ENCODE measurements around the gene BMAL1. TPM values are rescaled to one million over a fixed set of nuclear protein-coding genes. Genes with fewer than 3 reads are reported as not detected.

Gene BMAL1
- total RNA-seq, 1 experiment from 2014 or later, result 8.3 TPM

DNA sequence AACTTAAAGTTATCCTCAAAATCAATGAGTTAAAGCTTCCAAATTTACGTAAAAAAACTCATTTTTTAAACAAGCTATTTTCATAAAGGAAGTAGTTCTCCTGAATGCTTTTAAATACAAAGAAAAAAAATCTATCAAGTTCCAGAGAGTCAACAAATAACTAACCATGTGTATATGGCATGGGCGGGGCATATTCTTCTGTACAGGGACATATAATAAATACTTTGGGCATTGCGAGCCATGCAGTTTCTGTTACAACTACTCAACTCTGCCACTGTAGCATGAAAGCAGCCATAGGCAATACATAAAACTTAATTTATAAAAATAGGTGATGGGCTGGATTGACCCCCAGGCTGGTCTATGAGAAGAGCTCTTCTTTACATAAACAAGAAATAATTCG lies 127.6 kb downstream of the BMAL1 start:
- DNase-seq (ENCODE audit: low spot score), result no peak
- H3K27ac Mint-ChIP-seq, result no peak overlapping the region
- peaks cover 27% of the 10 kb centered on the region for H3K36me3 Mint-ChIP-seq
- no peak overlapping the region for H3K4me3 Mint-ChIP-seq
- CTCF ChIA-PET, result no interaction called here
- TF ChIP-seq, protein P1, sequence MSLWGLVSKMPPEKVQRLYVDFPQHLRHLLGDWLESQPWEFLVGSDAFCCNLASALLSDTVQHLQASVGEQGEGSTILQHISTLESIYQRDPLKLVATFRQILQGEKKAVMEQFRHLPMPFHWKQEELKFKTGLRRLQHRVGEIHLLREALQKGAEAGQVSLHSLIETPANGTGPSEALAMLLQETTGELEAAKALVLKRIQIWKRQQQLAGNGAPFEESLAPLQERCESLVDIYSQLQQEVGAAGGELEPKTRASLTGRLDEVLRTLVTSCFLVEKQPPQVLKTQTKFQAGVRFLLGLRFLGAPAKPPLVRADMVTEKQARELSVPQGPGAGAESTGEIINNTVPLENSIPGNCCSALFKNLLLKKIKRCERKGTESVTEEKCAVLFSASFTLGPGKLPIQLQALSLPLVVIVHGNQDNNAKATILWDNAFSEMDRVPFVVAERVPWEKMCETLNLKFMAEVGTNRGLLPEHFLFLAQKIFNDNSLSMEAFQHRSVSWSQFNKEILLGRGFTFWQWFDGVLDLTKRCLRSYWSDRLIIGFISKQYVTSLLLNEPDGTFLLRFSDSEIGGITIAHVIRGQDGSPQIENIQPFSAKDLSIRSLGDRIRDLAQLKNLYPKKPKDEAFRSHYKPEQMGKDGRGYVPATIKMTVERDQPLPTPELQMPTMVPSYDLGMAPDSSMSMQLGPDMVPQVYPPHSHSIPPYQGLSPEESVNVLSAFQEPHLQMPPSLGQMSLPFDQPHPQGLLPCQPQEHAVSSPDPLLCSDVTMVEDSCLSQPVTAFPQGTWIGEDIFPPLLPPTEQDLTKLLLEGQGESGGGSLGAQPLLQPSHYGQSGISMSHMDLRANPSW (CRISPR knock-in tag; conservative IDR thresholded peaks at IDR 0.05; ENCODE audit: low read depth), result no peak
- no peak for TF ChIP-seq PRRX2 (CRISPR knock-in tag; IDR thresholded peaks at IDR 0.05)
- no peak for TF ChIP-seq ATF1 (CRISPR knock-in tag; IDR thresholded peaks at IDR 0.05)
- TF ChIP-seq ZNF121 (CRISPR knock-in tag; IDR thresholded peaks at IDR 0.05), result no peak
- TF ChIP-seq, protein P2, sequence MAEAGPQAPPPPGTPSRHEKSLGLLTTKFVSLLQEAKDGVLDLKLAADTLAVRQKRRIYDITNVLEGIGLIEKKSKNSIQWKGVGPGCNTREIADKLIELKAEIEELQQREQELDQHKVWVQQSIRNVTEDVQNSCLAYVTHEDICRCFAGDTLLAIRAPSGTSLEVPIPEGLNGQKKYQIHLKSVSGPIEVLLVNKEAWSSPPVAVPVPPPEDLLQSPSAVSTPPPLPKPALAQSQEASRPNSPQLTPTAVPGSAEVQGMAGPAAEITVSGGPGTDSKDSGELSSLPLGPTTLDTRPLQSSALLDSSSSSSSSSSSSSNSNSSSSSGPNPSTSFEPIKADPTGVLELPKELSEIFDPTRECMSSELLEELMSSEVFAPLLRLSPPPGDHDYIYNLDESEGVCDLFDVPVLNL (CRISPR knock-in tag; IDR thresholded peaks at IDR 0.05; ENCODE audit: borderline replicate concordance, low read depth), result no peak
- H3K4me1 Mint-ChIP-seq, result no peaks in the 10 kb centered on the region
- peaks cover 18% of the 10 kb centered on the region for H3K9me3 Mint-ChIP-seq
- no peaks in the 10 kb centered on the region for H3K27me3 Mint-ChIP-seq (ENCODE audit: low read depth)
- no peak for ATAC-seq
- POLR2A ChIA-PET, result no interaction called here

GRCh38 chr11:13415201-13415600 lies 137.6 kb downstream of the BMAL1 start:
- TF ChIP-seq, protein P3, sequence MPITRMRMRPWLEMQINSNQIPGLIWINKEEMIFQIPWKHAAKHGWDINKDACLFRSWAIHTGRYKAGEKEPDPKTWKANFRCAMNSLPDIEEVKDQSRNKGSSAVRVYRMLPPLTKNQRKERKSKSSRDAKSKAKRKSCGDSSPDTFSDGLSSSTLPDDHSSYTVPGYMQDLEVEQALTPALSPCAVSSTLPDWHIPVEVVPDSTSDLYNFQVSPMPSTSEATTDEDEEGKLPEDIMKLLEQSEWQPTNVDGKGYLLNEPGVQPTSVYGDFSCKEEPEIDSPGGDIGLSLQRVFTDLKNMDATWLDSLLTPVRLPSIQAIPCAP (CRISPR knock-in tag; IDR thresholded peaks at IDR 0.05), result no peak
- TF ChIP-seq, protein P2 (CRISPR knock-in tag; IDR thresholded peaks at IDR 0.05; ENCODE audit: borderline replicate concordance, low read depth), result no peak
- TF ChIP-seq TEAD1 (CRISPR knock-in tag; IDR thresholded peaks at IDR 0.05) (no peak), TEAD4 (CRISPR knock-in tag; IDR thresholded peaks at IDR 0.05) (no peak), ZSCAN18 (CRISPR knock-in tag; IDR thresholded peaks at IDR 0.05) (no peak), ATF1 (CRISPR knock-in tag; IDR thresholded peaks at IDR 0.05) (no peak), FOXJ3 (CRISPR knock-in tag; IDR thresholded peaks at IDR 0.05; ENCODE audit: borderline replicate concordance) (no peak), ZNF423 (CRISPR knock-in tag; IDR thresholded peaks at IDR 0.05) (no peak), IRF2 (CRISPR knock-in tag; IDR thresholded peaks at IDR 0.05; ENCODE audit: borderline replicate concordance, low read depth) (no peak), OVOL2 (CRISPR knock-in tag; IDR thresholded peaks at IDR 0.05; ENCODE audit: borderline replicate concordance) (no peak), RORB (CRISPR knock-in tag; IDR thresholded peaks at IDR 0.05) (no peak), ZBTB21 (CRISPR knock-in tag; IDR thresholded peaks at IDR 0.05; ENCODE audit: borderline replicate concordance) (no peak), ZNF425 (CRISPR knock-in tag; conservative IDR thresholded peaks at IDR 0.05) (no peak), CTCF (IDR thresholded peaks at IDR 0.05) (no peak), HMGA2 (CRISPR knock-in tag; IDR thresholded peaks at IDR 0.05) (no peak), ZNF416 (CRISPR knock-in tag; IDR thresholded peaks at IDR 0.05) (no peak), SMAD3 (CRISPR knock-in tag; IDR thresholded peaks at IDR 0.05; ENCODE audit: borderline replicate concordance) (no peak), USF2 (CRISPR knock-in tag; IDR thresholded peaks at IDR 0.05) (no peak)
- TF ChIP-seq, protein P4, sequence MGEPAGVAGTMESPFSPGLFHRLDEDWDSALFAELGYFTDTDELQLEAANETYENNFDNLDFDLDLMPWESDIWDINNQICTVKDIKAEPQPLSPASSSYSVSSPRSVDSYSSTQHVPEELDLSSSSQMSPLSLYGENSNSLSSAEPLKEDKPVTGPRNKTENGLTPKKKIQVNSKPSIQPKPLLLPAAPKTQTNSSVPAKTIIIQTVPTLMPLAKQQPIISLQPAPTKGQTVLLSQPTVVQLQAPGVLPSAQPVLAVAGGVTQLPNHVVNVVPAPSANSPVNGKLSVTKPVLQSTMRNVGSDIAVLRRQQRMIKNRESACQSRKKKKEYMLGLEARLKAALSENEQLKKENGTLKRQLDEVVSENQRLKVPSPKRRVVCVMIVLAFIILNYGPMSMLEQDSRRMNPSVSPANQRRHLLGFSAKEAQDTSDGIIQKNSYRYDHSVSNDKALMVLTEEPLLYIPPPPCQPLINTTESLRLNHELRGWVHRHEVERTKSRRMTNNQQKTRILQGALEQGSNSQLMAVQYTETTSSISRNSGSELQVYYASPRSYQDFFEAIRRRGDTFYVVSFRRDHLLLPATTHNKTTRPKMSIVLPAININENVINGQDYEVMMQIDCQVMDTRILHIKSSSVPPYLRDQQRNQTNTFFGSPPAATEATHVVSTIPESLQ (CRISPR knock-in tag; IDR thresholded peaks at IDR 0.05), result no peak
- no peak overlapping the region for H3K4me3 Mint-ChIP-seq
- no peaks in the 10 kb centered on the region for H3K4me1 Mint-ChIP-seq
- ChIA-PET CTCF (no interaction called here), POLR2A (no interaction called here)
- H3K36me3 Mint-ChIP-seq, result peaks cover 14% of the 10 kb centered on the region
- no peak overlapping the region for H3K27ac Mint-ChIP-seq
- H3K27me3 Mint-ChIP-seq (ENCODE audit: low read depth), result no peaks in the 10 kb centered on the region
- H3K9me3 Mint-ChIP-seq, result no peaks in the 10 kb centered on the region
- DNase-seq (ENCODE audit: low spot score), result no peak
- ATAC-seq, result no peak

Data from WTC11 (cell line).